Measurements from ENCODE around the gene SOX2. TPM values are rescaled to one million over a fixed set of nuclear protein-coding genes. Genes with fewer than 3 reads are reported as not detected.

SOX2 gene
- polyA plus RNA-seq (2013, experiment 1 of 2) = 174 TPM
- 191 TPM for polyA plus RNA-seq (2013, experiment 2 of 2)

DNA sequence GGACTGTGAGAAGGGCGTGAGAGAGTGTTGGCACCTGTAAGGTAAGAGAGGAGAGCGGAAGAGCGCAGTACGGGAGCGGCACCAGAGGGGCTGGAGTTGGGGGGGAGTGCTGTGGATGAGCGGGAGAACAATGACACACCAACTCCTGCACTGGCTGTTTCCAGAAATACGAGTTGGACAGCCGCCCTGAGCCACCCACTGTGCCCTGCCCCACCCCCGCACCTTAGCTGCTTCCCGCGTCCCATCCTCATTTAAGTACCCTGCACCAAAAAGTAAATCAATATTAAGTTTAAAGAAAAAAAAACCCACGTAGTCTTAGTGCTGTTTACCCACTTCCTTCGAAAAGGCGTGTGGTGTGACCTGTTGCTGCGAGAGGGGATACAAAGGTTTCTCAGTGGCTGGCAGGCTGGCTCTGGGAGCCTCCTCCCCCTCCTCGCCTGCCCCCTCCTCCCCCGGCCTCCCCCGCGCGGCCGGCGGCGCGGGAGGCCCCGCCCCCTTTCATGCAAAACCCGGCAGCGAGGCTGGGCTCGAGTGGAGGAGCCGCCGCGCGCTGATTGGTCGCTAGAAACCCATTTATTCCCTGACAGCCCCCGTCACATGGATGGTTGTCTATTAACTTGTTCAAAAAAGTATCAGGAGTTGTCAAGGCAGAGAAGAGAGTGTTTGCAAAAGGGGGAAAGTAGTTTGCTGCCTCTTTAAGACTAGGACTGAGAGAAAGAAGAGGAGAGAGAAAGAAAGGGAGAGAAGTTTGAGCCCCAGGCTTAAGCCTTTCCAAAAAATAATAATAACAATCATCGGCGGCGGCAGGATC is at the start of gene SOX2:
SOX2 (plus strand) TSS at position 601 of the 811 bp plus-strand sequence. CDS start 436 bp downstream, outside the sequence.
- Histone ChIP-seq H3K27me3 (ENCODE audit: insufficient read depth, low read length) (no peaks in the 10 kb centered on the region), H3K4me1 (ENCODE audit: insufficient read depth, low read length) (peaks cover 32% of the 10 kb centered on the region), H3K36me3 (ENCODE audit: insufficient read depth, low read length) (peaks cover 27% of the 10 kb centered on the region), H3K27ac (ENCODE audit: low read depth, low read length) (peak within 1 kb of the TSS; percentile 100), H3K9ac (ENCODE audit: low read depth, low read length) (peak within 1 kb of the TSS; percentile 95), H3K9me3 (ENCODE audit: insufficient read depth, low read depth, low read length) (no peaks in the 10 kb centered on the region), H3K4me3 (ENCODE audit: low read length) (peak within 1 kb of the TSS; percentile 95)
- under 1% methylated on average over 27 of the region's 37 CpGs for WGBS

- Histone ChIP-seq H3K27ac (ENCODE audit: low read depth, low read length) (no peak overlapping the region), H3K9ac (ENCODE audit: low read depth, low read length) (no peak overlapping the region), H3K4me3 (ENCODE audit: low read length) (no peak overlapping the region), H3K36me3 (ENCODE audit: insufficient read depth, low read length) (no peaks in the 10 kb centered on the region), H3K27me3 (ENCODE audit: insufficient read depth, low read length) (no peaks in the 10 kb centered on the region), H3K4me1 (ENCODE audit: insufficient read depth, low read length) (peaks cover 29% of the 10 kb centered on the region), H3K9me3 (ENCODE audit: insufficient read depth, low read depth, low read length) (peaks cover 3% of the 10 kb centered on the region; the same call in 1 of the 2 replicates)
- WGBS = 100% methylated on average over 1 of the region's 1 CpG
Observed at GRCh38 chr3:181683563-181683962, 28.2 kb upstream of the SOX2 start.

DNA sequence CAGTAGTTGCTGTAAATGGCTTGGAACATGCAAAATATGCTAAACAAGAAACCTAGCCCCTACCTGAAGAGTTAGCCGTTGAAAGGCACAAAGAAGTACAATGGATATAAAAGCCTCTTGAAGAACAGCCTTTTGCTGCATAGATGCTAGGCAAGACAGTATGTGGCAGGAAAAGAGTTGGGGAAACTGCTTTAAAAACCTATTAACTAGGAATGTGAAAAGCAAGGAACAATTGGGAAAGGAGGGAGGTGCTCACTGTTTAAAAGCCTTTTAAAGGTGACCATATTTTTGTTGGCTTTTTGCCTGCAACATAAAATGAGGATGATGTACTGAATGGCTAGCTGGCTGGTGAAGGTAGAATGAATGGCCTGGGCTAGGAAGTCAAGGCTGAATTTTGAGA is 24.5 kb upstream of the SOX2 start:
- H3K36me3 ChIP-seq (ENCODE audit: insufficient read depth, low read length) = no peaks in the 10 kb centered on the region
- H3K4me1 ChIP-seq (ENCODE audit: insufficient read depth, low read length) = peaks cover 42% of the 10 kb centered on the region
- no peak overlapping the region for H3K27ac ChIP-seq (ENCODE audit: low read depth, low read length)
- no peaks in the 10 kb centered on the region for H3K27me3 ChIP-seq (ENCODE audit: insufficient read depth, low read length)
- no peak overlapping the region for H3K4me3 ChIP-seq (ENCODE audit: low read length)
- no peak overlapping the region for H3K9ac ChIP-seq (ENCODE audit: low read depth, low read length)
- WGBS = 42% methylated on average over 1 of the region's 1 CpG
- no peaks in the 10 kb centered on the region for H3K9me3 ChIP-seq (ENCODE audit: insufficient read depth, low read depth, low read length)

DNA sequence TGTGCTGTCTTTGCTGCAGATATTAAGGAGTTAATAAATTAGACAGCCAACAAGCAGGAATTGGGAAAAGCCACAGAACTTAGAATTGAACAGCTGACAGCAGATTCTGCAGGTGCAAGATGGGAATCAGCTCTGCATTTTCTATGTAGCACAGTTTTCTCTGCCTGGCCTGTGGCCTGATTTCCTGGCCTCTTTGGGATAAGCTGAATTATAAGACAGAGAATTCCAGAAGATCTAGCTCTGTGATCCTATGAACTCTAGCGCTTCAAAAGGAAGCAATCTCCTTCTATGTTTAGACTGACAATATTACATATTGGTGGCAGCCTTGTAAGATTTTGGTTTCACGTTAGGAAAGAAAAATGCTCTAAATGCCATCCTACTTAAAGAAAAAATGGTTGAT is 24.0 kb upstream of the SOX2 start:
- Histone ChIP-seq H3K4me1 (ENCODE audit: insufficient read depth, low read length) (peaks cover 45% of the 10 kb centered on the region), H3K9me3 (ENCODE audit: insufficient read depth, low read depth, low read length) (no peaks in the 10 kb centered on the region), H3K27me3 (ENCODE audit: insufficient read depth, low read length) (no peaks in the 10 kb centered on the region), H3K36me3 (ENCODE audit: insufficient read depth, low read length) (no peaks in the 10 kb centered on the region), H3K27ac (ENCODE audit: low read depth, low read length) (no peak overlapping the region), H3K4me3 (ENCODE audit: low read length) (no peak overlapping the region), H3K9ac (ENCODE audit: low read depth, low read length) (no peak overlapping the region)
- WGBS = 86% methylated on average over 2 of the region's 2 CpGs

DNA sequence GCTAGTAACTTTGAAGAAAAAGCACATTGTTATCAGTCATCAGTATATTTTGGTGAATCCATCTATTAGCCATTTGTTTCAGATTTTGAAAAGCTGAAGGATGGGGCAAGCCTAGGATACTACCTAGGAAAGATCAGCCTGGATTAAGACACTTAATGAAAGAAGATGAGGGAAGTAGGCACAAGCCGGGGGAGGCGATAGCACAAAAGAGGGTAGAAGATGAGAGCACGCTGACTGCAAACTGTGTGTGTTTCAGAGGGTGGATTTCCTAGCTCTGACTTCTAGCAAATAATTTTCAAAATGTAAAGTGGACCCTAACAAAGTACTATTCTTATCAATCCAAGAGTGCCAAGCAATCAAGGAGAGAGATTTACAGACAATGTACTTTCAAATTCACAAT is 22.2 kb upstream of the SOX2 start:
- Histone ChIP-seq H3K36me3 (ENCODE audit: insufficient read depth, low read length) (no peaks in the 10 kb centered on the region), H3K9me3 (ENCODE audit: insufficient read depth, low read depth, low read length) (no peaks in the 10 kb centered on the region), H3K27ac (ENCODE audit: low read depth, low read length) (no peak overlapping the region), H3K27me3 (ENCODE audit: insufficient read depth, low read length) (peaks cover under 1% of the 10 kb centered on the region), H3K9ac (ENCODE audit: low read depth, low read length) (no peak overlapping the region), H3K4me3 (ENCODE audit: low read length) (no peak overlapping the region), H3K4me1 (ENCODE audit: insufficient read depth, low read length) (peaks cover 53% of the 10 kb centered on the region)
- WGBS = 82% methylated on average over 3 of the region's 3 CpGs

DNA sequence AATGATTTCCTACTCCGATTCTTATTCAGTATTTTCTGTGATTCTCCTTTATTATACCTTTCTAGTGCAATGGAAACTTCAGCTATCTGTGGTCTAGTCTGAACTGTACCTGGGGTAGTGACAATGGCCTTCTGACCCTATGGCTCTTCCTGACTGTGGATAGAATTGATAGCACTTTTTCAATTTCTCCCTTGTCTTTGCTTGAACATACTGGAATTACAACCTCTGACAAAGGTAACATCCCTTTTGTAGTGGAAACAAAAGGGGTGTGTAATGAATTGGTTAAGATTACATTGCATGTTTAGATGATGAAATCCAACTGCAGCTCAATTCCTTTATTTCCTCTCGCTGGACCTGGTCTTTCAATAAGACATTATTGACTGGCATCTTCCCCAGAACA is 21.0 kb upstream of the SOX2 start:
- H3K4me1 ChIP-seq (ENCODE audit: insufficient read depth, low read length) = peaks cover 57% of the 10 kb centered on the region
- H3K27me3 ChIP-seq (ENCODE audit: insufficient read depth, low read length) = peaks cover 11% of the 10 kb centered on the region
- no peak overlapping the region for H3K4me3 ChIP-seq (ENCODE audit: low read length)
- no peaks in the 10 kb centered on the region for H3K36me3 ChIP-seq (ENCODE audit: insufficient read depth, low read length)
- 97% methylated on average over 2 of the region's 2 CpGs for WGBS
- H3K27ac ChIP-seq (ENCODE audit: low read depth, low read length) = no peak overlapping the region
- no peaks in the 10 kb centered on the region for H3K9me3 ChIP-seq (ENCODE audit: insufficient read depth, low read depth, low read length)
- H3K9ac ChIP-seq (ENCODE audit: low read depth, low read length) = no peak overlapping the region

DNA sequence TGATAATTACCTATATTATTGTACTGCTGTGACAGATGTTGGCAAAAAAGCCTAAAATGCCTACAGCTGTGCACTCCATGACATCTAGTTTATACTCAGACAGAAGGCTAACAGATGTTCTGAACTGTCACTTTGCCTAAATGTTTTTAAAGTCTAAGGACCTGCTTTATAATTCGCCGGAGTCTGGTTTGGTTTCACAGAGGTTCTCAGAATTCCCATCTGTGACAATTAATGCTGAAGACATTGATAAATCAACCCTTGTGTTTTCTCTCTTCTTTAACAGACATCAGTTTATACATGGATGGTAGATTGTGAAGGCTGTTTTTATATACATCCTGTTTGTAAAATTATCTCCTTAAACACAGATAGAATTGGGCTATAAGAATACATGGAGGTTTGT is 19.8 kb upstream of the SOX2 start:
- H3K36me3 ChIP-seq (ENCODE audit: insufficient read depth, low read length) = no peaks in the 10 kb centered on the region

GRCh38 chr3:181692311-181693145 is 19.2 kb upstream of the SOX2 start:
- H3K9me3 ChIP-seq (ENCODE audit: insufficient read depth, low read depth, low read length) = no peaks in the 10 kb centered on the region

More for the DNA sequence above, 19.8 kb upstream of the SOX2 start:
- Histone ChIP-seq H3K4me1 (ENCODE audit: insufficient read depth, low read length) (peaks cover 53% of the 10 kb centered on the region), H3K9ac (ENCODE audit: low read depth, low read length) (no peak overlapping the region), H3K9me3 (ENCODE audit: insufficient read depth, low read depth, low read length) (no peaks in the 10 kb centered on the region), H3K4me3 (ENCODE audit: low read length) (no peak overlapping the region), H3K27me3 (ENCODE audit: insufficient read depth, low read length) (peaks cover 22% of the 10 kb centered on the region), H3K27ac (ENCODE audit: low read depth, low read length) (no peak overlapping the region)
- 91% methylated on average over 2 of the region's 2 CpGs for WGBS

GRCh38 chr3:181693280-181693679 is 18.4 kb upstream of the SOX2 start:
- no peak overlapping the region for H3K27ac ChIP-seq (ENCODE audit: low read depth, low read length)
- no peak overlapping the region for H3K9ac ChIP-seq (ENCODE audit: low read depth, low read length)
- H3K4me1 ChIP-seq (ENCODE audit: insufficient read depth, low read length) = peaks cover 46% of the 10 kb centered on the region
- H3K36me3 ChIP-seq (ENCODE audit: insufficient read depth, low read length) = no peaks in the 10 kb centered on the region
- 100% methylated on average over 1 of the region's 1 CpG for WGBS
- H3K9me3 ChIP-seq (ENCODE audit: insufficient read depth, low read depth, low read length) = no peaks in the 10 kb centered on the region
- H3K4me3 ChIP-seq (ENCODE audit: low read length) = no peak overlapping the region
- H3K27me3 ChIP-seq (ENCODE audit: insufficient read depth, low read length) = peaks cover 36% of the 10 kb centered on the region

More at GRCh38 chr3:181692311-181693145, 19.2 kb upstream of the SOX2 start:
- H3K36me3 ChIP-seq (ENCODE audit: insufficient read depth, low read length) = no peaks in the 10 kb centered on the region
- no peak overlapping the region for H3K27ac ChIP-seq (ENCODE audit: low read depth, low read length)
- no peak overlapping the region for H3K9ac ChIP-seq (ENCODE audit: low read depth, low read length)
- H3K27me3 ChIP-seq (ENCODE audit: insufficient read depth, low read length) = peaks cover 29% of the 10 kb centered on the region
- no peak overlapping the region for H3K4me3 ChIP-seq (ENCODE audit: low read length)
- peaks cover 49% of the 10 kb centered on the region for H3K4me1 ChIP-seq (ENCODE audit: insufficient read depth, low read length)
- 85% methylated on average over 1 of the region's 2 CpGs for WGBS

DNA sequence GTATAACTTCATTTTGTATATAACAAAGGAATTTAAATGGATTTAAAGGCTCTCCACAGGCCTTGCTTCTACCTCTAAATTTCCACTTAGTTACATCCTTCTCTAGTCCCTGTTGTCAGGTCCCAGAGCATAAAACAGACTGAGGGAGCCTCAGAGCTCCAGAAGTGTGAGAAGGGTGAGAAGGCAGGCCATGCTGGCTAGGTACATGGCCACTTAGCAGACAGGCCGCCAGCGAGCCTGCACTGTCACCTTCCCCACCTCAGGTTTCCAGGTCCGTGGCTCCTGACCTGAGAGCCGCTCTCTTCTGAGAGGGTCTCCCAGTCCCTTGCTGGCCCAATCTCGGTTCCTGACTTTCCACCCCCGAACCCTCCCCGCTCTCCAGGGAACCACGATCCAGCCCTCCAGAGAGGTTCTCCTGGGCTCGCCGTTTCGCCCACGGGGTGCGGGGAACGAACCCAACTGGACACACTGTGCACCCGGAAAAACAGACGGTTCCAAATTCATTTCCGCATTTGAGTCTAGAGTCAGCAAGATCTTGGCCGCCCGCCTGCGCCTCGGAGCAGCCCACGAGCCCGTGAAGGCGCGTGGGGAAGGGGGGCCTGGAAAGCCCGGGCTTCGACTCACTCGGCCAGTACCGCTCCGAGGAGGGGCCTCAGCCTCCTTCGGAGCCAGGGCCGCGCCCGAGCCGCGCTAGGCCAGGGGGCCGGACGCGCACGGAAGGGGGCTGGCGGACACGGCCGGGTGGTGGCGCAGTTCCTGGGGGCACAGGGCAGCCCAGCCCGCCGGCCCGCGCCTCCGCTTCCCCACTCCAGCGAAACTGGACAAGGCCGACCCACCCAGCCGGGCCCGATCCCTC is 16.7 kb upstream of the SOX2 start:
- H3K4me3 ChIP-seq (ENCODE audit: low read length) = peak overlapping the region; percentile 67
- peak overlapping the region; percentile 62 for H3K9ac ChIP-seq (ENCODE audit: low read depth, low read length)
- H3K9me3 ChIP-seq (ENCODE audit: insufficient read depth, low read depth, low read length) = no peaks in the 10 kb centered on the region
- WGBS = 9% methylated on average over 53 of the region's 53 CpGs
- H3K4me1 ChIP-seq (ENCODE audit: insufficient read depth, low read length) = peaks cover 47% of the 10 kb centered on the region
- H3K36me3 ChIP-seq (ENCODE audit: insufficient read depth, low read length) = no peaks in the 10 kb centered on the region
- H3K27me3 ChIP-seq (ENCODE audit: insufficient read depth, low read length) = peaks cover 36% of the 10 kb centered on the region
- H3K27ac ChIP-seq (ENCODE audit: low read depth, low read length) = no peak overlapping the region
